Measurements from ENCODE around the gene TBC1D4. TPM values are rescaled to one million over a fixed set of nuclear protein-coding genes. Genes with fewer than 3 reads are reported as not detected.

Gene TBC1D4
- total and polyA plus RNA-seq, 2 experiments from 2014 or later: 5.5 to 13.5 TPM

GRCh38 chr13:75362026-75362425 is 119.9 kb downstream of the TBC1D4 start:
- H3K36me3 ChIP-seq (ENCODE audit: low read depth): no peaks in the 10 kb centered on the region
- H3K4me2 ChIP-seq (ENCODE audit: unreplicated experiment): no peak overlapping the region
- no peak overlapping the region for H3K9ac ChIP-seq
- in situ Hi-C loops (cut with MboI): no loop called here
- WGBS, 2 experiments (ENCODE audit: low coverage in 1 of 2, low lambda C conversion rate in 2 of 2, missing lambda C conversion rate in 2 of 2): 97% methylated on average over 12 to 28 of the region's 28 CpGs
- no peaks in the 10 kb centered on the region; the same call in 1 of the 2 replicates for H3K9me2 ChIP-seq (ENCODE audit: insufficient read depth)
- H3F3A ChIP-seq (ENCODE audit: insufficient read depth): peaks cover 29% of the 10 kb centered on the region
- peaks cover 13% of the 10 kb centered on the region; the same call in 1 of the 2 replicates for H3K79me2 ChIP-seq (ENCODE audit: insufficient read depth)
- peaks cover 52% of the 10 kb centered on the region for H3K4me1 ChIP-seq (ENCODE audit: insufficient read depth)
- H4K20me1 ChIP-seq (ENCODE audit: insufficient read depth): no peaks in the 10 kb centered on the region
- TF ChIP-seq EZH2 (IDR thresholded peaks at IDR 0.05; ENCODE audit: insufficient read depth, poor library complexity, severe bottlenecking): no peak
- TF ChIP-seq EZH2phosphoT487 (IDR thresholded peaks at IDR 0.05; ENCODE audit: insufficient read depth, low read depth): no peak
- no peak overlapping the region for H2AFZ ChIP-seq
- no peaks in the 10 kb centered on the region for H3K27me3 ChIP-seq (replicated peaks; ENCODE audit: insufficient read depth)
- no peak for DNase-seq
- H3K27ac ChIP-seq: no peak overlapping the region
- H3K4me3 ChIP-seq: no peak overlapping the region
- no peaks in the 10 kb centered on the region for H3K9me3 ChIP-seq (ENCODE audit: low read depth)

- Histone ChIP-seq H2AFZ (no peak overlapping the region), H4K20me1 (ENCODE audit: insufficient read depth) (no peaks in the 10 kb centered on the region), H3F3A (ENCODE audit: insufficient read depth) (peaks cover 12% of the 10 kb centered on the region), H3K9me3 (ENCODE audit: low read depth) (no peaks in the 10 kb centered on the region), H3K79me2 (ENCODE audit: insufficient read depth) (0 out of 2 replicates have a peak, but pooled peaks cover 3% of the 10 kb centered on the region), H3K27me3 (replicated peaks; ENCODE audit: insufficient read depth) (no peaks in the 10 kb centered on the region), H3K4me1 (ENCODE audit: insufficient read depth) (peaks cover 47% of the 10 kb centered on the region), H3K9me2 (ENCODE audit: insufficient read depth) (no peaks in the 10 kb centered on the region), H3K27ac (no peak overlapping the region), H3K4me3 (no peak overlapping the region), H3K9ac (no peak overlapping the region), H3K36me3 (ENCODE audit: low read depth) (no peaks in the 10 kb centered on the region), H3K4me2 (ENCODE audit: unreplicated experiment) (no peak overlapping the region)
- TF ChIP-seq EZH2 (IDR thresholded peaks at IDR 0.05; ENCODE audit: insufficient read depth, poor library complexity, severe bottlenecking): no peak
- TF ChIP-seq EZH2phosphoT487 (IDR thresholded peaks at IDR 0.05; ENCODE audit: insufficient read depth, low read depth): no peak
- 97 to 100% methylated on average over 1 of the region's 1 CpG for WGBS, 2 experiments (ENCODE audit: low coverage in 1 of 2, low lambda C conversion rate in 2 of 2, missing lambda C conversion rate in 2 of 2)
- in situ Hi-C loops (cut with MboI): no loop called here
- DNase-seq: no peak
These were observed 121.8 kb downstream of the TBC1D4 start for GRCh38 chr13:75360170-75360569.

DNA sequence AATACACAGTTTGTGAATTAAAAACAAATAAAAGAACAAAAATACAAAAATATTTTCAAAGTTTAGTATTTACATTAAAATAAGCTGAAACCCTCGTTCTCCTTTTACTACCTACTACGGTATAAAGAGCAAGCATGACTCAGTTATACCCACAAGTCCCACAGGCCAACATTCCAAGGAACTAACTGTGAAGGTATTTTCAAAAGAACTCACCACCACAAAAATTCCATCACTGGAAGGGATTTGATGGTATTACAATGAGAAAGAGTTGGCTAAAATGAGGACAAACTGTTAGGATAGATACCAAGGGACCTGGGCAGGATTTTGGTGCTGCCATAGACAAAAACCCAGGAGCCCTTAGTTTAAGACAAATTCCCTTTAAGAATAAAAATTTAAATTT is 122.7 kb downstream of the TBC1D4 start:
- Histone ChIP-seq H3K9me2 (ENCODE audit: insufficient read depth) (no peaks in the 10 kb centered on the region), H3K9me3 (ENCODE audit: low read depth) (no peaks in the 10 kb centered on the region), H3K4me1 (ENCODE audit: insufficient read depth) (peaks cover 39% of the 10 kb centered on the region), H3K79me2 (ENCODE audit: insufficient read depth) (0 out of 2 replicates have a peak, but pooled peaks cover 3% of the 10 kb centered on the region), H3K27ac (peak overlapping the region; percentile 56), H3F3A (ENCODE audit: insufficient read depth) (peaks cover 4% of the 10 kb centered on the region; the same call in 1 of the 2 replicates), H3K4me3 (no peak overlapping the region; the same call in 1 of the 2 replicates), H4K20me1 (ENCODE audit: insufficient read depth) (no peaks in the 10 kb centered on the region), H3K9ac (no peak overlapping the region), H3K27me3 (replicated peaks; ENCODE audit: insufficient read depth) (no peaks in the 10 kb centered on the region), H2AFZ (no peak overlapping the region), H3K4me2 (ENCODE audit: unreplicated experiment) (peak overlapping the region; percentile 48), H3K36me3 (ENCODE audit: low read depth) (no peaks in the 10 kb centered on the region)
- in situ Hi-C loops (cut with MboI): no loop called here
- no peak for TF ChIP-seq EZH2 (IDR thresholded peaks at IDR 0.05; ENCODE audit: insufficient read depth, poor library complexity, severe bottlenecking)
- TF ChIP-seq EZH2phosphoT487 (IDR thresholded peaks at IDR 0.05; ENCODE audit: insufficient read depth, low read depth): no peak
- peak; percentile 97 for DNase-seq
- WGBS, 2 experiments (ENCODE audit: low coverage in 1 of 2, low lambda C conversion rate in 2 of 2, missing lambda C conversion rate in 2 of 2): 0 to 2% methylated on average over 2 of the region's 2 CpGs

DNA sequence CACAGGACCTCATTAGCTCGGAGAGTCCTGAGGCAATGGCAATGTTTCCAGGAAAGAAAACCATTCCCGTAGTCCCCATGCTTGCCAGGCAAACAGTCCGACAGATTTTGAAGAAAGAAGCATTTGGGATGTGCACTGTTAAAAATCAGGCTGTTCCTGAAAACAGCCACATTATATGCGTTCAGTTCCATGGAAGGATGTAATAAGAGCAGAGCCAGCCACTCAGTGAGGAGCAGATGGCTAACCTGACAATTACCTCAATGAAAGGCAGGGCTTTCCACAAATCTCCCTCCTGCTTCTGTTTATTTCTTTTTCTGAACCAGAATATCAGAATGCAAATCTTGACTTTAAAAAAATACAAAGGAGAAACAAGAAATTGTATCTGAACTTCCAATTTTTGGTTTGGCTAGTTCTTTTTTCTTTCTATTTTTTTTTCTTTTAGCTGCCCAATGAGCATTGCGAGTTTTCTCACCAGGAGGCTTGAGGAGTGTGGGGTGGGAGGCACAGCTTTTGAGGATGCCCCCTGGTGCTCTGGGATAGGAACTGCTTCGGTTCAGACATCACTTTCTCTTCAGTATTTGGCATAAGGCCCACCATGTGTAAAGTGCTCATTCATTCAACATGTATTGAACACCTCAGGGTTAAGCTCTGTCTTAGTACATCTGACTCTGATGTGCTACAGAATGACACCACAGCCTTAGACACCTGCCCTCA is 124.2 kb downstream of the TBC1D4 start:
- Histone ChIP-seq H3K9me2 (ENCODE audit: insufficient read depth) (no peaks in the 10 kb centered on the region), H3K27ac (0 out of 2 replicates have a peak overlapping the region, but pooled peaks have one; percentile 56), H3K4me3 (no peak overlapping the region), H3K36me3 (ENCODE audit: low read depth) (no peaks in the 10 kb centered on the region), H3K27me3 (replicated peaks; ENCODE audit: insufficient read depth) (no peaks in the 10 kb centered on the region), H3K4me2 (ENCODE audit: unreplicated experiment) (no peak overlapping the region), H3K9me3 (ENCODE audit: low read depth) (no peaks in the 10 kb centered on the region), H3F3A (ENCODE audit: insufficient read depth) (peaks cover 4% of the 10 kb centered on the region; the same call in 1 of the 2 replicates), H2AFZ (no peak overlapping the region), H3K9ac (no peak overlapping the region), H3K4me1 (ENCODE audit: insufficient read depth) (peaks cover 50% of the 10 kb centered on the region), H3K79me2 (ENCODE audit: insufficient read depth) (0 out of 2 replicates have a peak, but pooled peaks cover 3% of the 10 kb centered on the region), H4K20me1 (ENCODE audit: insufficient read depth) (no peaks in the 10 kb centered on the region)
- in situ Hi-C loops (cut with MboI): no loop called here
- DNase-seq: peak; percentile 78
- TF ChIP-seq EZH2phosphoT487 (IDR thresholded peaks at IDR 0.05; ENCODE audit: insufficient read depth, low read depth): no peak
- TF ChIP-seq EZH2 (IDR thresholded peaks at IDR 0.05; ENCODE audit: insufficient read depth, poor library complexity, severe bottlenecking): no peak
- 82 to 83% methylated on average over 6 of the region's 6 CpGs for WGBS, 2 experiments (ENCODE audit: low coverage in 1 of 2, low lambda C conversion rate in 2 of 2, missing lambda C conversion rate in 2 of 2)

All from GM23248 (cell line).